GM15510 (cell line): ENCODE measurements around the gene CRYBG1.

ENCODE experiments used
- POLR2A ChIP-seq: IDR thresholded peaks from 3 replicates; pipeline ENCODE4 v1.6.1; 2011; ENCODE audit warnings: borderline replicate concordance; ENCODE audit not compliant: insufficient read length; ENCODE audit errors: extremely low read depth

Gene CRYBG1

DNA sequence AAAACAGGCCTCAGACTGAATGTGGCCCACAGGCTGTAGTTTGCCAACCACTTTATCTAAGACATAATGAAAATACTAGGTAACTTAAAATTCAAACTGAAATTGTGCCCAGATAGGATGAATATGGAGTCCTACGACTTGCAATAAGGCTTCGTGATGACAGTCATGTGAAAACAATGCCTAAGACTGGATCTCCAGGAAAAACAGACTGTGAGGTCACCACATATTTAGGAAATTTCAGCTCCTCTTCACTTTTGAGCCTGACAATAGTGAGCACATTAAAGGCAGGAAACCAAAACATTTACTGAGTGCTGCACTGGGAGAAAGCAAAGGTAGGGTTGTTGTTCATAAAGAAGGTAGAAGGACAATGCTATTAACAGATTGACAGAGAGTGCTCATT, 218.8 kb downstream of the CRYBG1 start:
- TF ChIP-seq POLR2A: no peak

GRCh38 chr6:106581468-106581867, 221.0 kb downstream of the CRYBG1 start:
- no peak for TF ChIP-seq POLR2A

DNA sequence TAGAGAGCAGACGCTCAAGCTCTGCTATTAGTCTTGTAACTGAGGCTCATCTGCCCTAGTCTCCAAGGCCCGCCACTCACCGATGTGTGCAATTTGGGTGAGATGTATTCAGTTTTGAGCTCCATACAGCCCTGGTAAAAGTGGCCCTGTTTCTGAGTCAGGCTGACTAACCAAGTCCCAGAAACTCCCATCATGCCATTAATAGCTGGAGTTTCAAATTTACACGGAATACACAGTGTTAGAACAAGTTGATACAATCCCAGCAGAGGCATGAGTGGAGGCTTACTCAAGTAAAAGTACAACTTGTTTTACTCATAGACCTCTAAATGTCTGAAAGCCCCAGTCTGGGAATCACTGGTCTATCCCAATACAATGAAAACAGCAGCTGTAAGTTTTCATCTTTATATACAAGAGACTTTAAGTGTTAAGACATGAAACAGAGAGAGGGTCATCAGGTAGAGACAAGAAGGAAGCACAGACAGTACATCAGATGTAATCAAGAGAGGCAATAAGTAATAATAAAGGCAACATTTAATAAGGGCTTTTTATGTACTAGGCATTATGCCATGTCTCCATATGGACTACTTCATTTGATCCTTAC, 226.4 kb downstream of the CRYBG1 start:
- TF ChIP-seq POLR2A: no peak

- no peak for TF ChIP-seq POLR2A
Observed at GRCh38 chr6:106591111-106591825, 230.8 kb downstream of the CRYBG1 start.

- TF ChIP-seq POLR2A: no peak
Observed at GRCh38 chr6:106599440-106599839, 238.9 kb downstream of the CRYBG1 start.

GRCh38 chr6:106600329-106600728, 239.8 kb downstream of the CRYBG1 start:
- TF ChIP-seq POLR2A: no peak

DNA sequence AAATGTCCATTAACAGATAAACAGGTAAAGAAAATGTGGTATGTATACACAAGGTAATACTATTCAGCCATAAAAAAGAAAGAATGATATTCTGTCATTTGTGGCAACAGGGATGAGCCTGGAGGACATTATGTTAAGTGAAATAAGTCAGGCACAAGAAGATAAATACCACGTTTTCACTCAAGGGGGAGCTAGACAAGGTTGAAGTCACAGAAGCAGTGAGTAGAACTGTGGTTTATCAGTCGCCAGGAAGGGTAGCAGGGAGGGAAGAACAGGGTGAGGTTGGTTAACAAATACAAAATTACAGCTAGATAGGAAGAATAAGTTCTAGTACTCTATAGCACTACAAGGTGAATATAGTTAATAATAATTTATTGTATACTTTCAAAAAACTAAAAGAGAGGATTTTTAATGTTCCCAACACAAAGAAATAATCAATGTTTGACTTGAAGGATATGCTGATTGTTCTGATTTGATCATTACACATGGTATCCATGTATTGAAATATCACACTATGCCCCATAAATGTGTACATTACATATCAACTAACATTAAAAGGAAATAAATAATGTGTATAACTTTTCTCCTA, 247.7 kb downstream of the CRYBG1 start:
- no peak for TF ChIP-seq POLR2A

DNA sequence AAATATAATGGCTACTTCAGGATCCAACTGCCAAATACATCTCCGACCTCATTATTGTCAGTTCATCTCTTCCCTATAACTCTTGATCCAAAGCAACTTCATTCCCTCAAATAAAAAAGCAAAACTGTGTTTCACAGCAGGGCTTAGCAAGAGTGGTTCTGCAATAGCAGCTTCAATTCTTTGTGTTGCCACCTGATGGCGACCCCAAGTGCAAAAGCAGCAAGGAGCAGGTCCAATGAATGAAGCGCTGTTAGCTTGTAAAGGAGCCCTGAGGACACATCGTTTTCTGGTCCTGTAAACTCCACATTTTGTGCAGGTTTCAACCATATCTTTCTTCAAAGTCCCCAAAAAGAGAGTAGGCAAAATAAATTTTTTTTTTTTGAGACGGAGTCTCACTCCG, 249.2 kb downstream of the CRYBG1 start:
- no peak for TF ChIP-seq POLR2A

DNA sequence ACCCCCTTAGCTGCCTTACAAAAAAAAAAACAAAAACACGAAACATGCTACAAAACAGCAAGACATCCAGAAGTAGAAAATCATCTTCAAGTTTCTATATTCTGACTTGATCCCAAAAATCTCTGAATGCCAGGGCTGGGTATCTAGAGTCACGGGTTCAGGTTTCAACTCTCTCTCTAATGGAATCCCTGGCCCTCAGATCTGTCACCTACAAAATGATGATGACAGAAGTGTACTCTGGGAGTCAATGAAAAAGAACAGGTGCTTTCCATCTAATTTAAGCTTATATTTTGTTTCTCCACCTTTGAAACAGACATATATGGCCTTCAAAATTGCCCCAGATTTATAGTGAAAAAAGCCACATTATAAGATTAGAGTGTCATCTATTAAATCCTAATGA, 250.5 kb downstream of the CRYBG1 start:
- no peak for TF ChIP-seq POLR2A

DNA sequence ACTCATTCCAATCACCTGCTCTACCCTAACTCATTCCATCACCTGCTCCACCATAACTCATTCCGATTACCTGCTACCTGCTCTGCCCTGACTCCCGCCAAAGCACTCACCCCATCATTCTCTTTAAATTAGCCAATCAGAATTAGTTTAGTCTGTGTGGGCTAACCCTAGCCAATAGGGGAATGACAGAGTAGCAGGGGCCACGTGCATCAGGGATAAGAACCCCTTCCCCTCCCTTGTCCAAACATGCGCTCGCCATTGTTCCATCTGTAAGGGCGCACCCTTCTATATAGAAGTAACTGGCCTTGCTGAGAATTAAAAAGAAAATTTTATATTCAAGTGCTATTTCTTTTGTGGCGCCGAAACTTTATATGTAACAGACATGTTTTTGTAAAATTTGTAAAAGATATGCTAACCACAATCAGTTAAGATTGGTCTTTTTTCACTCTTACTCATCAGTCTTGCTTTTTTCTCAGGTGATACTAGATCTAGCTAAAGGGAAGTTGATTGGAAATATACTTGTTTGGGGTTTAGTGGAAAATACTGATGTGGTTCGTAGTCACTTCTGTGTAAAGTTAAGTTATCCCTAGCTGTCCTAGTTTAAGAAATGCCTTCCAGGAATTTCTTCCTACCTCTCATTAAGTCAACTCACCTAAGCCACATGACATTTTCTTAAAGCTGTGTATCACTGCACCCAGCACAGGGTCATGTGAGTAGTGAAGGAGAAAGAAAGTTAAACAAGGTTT, 252.3 kb downstream of the CRYBG1 start:
- TF ChIP-seq POLR2A: no peak

GRCh38 chr6:106613590-106613989, 253.1 kb downstream of the CRYBG1 start:
- TF ChIP-seq POLR2A: no peak

GRCh38 chr6:106614166-106614565, 253.6 kb downstream of the CRYBG1 start:
- no peak for TF ChIP-seq POLR2A

- TF ChIP-seq POLR2A: no peak
Observed at GRCh38 chr6:106614592-106615257, 254.2 kb downstream of the CRYBG1 start.

DNA sequence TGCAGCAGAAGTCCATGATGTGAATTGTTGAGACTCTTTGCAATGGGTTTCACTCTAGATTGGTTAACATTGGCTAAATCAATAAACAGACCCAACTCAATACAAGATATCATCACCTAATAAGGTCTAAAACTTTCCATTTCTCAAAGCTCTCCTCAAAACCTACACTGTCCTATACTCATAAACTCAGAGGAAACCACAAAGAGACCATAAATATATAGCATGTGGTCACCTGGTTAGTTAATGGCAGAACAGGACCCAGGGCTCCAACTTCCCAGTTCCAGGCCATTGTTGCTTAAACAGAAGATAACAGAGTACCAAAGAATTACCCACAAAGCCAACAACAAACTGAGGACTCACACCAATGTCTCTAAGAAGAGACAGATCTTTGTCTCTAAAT, 256.8 kb downstream of the CRYBG1 start:
- TF ChIP-seq POLR2A: no peak

- no peak for TF ChIP-seq POLR2A
Observed at GRCh38 chr6:106617857-106618256, 257.3 kb downstream of the CRYBG1 start.
